HTERT RPE-1 (cell line): Measurements from ENCODE around the gene CATSPERD.

ENCODE experiments used
- in situ Hi-C: fragments of 300-500 bp; cut with MboI; formaldehyde crosslinking; loops from 4 replicates; pipeline ENCODE4 v1.14.3; 2020; ENCODE audit warnings: low sequenced_read_pairs

The CATSPERD gene

DNA sequence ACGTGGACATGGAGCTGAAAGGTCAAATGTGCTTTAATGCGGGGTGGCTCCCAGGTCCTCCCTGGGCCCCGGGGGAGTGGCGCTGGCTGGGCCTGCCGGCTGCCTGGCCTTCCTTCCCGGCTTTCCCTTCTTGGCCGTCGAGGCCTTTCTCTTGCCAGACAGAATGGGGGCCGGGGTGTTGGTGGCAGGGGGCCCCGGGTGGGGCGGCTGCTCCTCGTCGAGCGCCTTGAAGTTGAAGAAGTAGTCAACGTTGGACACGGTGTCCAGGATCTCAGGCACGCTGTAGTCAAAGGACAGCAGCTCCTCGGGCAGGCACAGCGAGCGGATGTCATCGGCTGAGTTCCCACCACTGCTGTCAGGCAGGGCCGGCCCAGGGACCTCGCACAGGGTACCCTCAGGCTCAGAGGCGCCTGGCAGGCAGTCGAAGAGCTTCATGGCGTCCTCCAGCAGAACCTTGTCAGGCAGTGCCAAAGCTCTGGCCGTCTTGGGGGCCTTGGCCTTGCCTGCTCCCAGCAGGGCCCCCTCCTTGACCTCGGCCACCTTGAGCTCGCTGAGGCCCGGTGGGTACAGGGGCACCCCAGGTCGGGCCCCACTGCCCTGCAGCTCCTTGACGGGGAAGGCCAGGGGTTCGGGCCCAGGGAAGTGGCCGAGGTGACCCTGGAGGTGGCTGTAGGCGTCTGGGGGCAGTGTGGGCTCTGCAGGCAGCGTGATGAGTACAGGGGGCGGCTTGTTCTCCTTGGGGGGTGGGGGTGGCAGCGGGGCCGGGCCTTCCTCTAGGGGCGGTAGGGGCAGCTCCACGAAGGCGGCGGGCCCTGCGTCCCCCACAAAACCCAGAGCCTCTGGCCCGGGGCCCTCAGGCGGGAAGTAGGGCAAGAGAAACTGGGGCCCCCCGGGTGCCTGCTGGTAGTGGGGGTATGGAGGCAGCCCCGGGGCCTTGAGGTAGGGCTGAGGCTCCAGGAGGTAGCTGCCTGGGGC is 62.8 kb downstream of the CATSPERD start:
- in situ Hi-C loops, result no loop called here

DNA sequence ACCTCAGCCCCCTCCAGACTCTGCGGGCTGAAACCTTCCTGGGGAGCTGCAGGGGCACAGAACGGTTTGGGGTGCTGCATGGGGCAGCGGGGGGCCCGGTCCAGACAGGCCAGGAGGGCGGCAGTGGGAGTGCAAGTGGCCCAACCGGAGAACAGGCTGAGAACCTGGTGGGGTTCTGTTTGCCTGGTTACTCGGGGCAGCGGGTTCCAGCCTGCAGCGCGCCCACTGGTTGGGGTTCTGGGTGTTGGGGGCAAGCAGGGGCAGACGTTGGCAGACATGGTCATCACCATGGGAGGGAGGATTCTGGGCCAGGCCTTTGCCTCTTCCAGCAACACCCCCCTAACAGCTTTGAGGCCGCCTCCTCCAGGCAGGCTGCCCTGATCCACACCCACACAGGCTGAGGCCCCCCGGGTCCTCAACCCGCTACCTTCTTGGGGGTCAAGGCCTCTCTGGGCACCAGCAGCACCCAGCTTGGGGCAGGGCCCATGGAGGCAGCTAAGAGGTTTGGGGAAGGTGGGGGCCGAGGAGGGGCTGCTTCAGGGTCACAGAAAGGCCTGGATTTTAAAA is 64.2 kb downstream of the CATSPERD start, which contains the start of gene PRR22:
Gene PRR22, minus strand, starts transcription at position 166 of the 567 bp plus-strand sequence. Its CDS starts 86 bp downstream, at position 80.
- in situ Hi-C loops, result no loop called here

DNA sequence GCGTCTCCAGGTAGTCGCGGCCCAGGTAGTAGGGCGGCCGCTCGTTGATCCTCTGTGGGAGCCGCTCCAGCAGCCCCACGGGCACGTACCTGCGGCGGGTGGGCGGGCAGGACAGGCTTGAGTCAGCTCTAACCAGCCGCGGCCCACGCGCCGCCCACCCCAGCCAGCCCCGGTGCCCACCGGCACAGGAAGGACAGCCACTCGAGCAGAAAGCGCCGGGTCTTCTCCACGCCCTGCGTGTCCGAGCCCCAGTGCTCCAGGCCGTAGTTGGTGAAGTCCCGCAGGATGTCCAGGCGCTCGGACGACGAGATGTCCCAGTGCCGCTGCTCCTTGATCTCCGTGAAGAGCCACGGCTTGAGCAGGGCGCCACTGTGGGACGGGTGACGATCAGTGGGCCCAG is 65.0 kb downstream of the CATSPERD start:
- in situ Hi-C loops, result no loop called here

DNA sequence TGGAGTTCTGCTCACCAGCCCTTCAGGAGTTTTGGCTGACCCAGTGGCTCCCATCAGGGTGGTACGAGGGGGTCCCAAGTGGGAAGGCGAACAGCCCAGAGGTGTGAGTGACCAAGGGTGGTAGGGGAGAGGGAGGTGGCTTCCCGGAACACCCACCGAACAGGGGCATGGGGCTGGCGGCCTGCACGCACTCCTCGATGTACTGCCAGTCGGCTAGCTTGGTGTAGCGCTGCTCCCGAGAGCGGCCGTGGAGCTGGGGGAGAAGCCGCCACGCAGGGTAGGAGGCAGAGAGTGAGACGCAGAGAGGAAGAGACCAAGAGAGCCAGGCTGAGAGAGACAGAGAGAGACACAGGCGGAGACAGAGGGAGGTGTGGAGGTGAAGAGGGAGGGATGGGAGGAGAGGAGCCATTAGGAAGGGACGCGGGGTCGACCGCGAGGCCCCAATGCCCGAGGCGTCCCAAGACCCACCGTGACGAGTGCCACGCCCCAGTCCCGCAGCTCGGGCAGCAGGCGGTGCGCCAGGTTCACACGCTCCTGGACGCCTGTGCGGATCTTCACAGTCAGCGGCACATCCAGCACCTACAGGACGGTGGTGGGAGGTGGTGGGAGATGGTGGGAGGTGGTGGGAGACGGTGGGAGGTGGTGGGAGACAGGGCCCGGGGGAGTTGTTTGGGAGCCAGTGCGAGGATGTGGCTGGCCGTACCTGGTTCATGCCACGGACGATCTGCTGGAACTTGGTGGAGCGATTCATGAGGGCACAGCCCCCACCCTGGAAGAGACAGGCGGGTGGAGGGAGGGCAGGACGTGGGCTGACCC is 66.4 kb downstream of the CATSPERD start:
- in situ Hi-C loops, result no loop called here

DNA sequence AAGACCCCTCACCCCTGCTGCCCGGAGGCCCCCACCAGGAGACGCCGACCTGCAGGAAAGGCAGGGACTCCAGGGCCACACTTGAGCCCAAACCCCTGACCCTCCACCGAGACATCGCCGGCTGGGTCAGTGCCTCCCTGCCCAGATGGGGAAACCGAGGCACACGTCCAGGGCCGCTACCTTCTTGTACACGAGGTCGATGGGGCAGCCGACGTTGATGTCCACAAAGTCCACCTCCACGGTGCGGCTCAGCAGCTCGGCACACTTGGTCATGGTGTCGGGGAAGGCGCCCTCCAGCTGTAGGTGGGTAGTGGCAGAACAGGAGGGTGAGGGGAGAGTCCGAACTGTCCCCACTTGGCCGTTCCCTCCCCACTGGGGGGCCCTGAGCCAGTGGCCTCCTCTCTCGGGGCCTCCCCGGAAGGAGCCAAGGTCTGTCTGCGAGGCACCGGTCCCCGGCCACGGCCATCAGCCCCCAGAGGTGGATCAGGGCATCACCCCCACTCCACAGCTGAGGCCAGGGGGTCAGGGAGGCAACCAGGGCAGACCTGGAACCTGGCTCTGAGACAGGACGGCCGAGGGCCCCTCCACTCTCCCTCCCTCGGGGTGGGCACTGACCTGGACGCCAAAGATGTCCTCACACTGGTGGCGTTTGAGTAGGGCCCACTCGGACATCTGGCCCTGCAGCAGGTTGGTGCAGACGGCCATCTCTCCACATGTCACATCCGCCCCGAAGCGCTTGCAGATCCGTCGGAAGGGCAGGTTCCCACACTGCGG is 67.2 kb downstream of the CATSPERD start:
- in situ Hi-C loops, result no loop called here

DNA sequence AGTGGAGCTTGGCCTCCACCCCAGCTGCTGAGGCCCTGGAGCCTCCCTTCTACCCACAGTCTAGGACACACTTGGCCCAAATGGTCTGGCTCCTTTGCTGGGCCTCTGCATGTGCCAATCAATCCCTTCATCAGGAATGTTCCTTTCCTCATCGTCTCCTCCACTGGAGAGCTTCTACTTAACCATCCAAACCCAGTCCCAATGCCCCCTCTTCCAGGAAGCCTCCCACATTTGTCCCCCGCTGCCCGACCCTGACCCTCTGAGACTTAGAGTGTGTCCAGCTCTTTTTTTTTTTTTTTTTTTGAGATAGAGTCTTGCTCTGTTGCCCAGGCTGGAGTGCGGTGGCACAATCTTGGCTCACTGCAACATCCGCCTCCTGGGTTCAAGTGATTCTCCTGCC is 68.0 kb downstream of the CATSPERD start:
- in situ Hi-C loops, result no loop called here

DNA sequence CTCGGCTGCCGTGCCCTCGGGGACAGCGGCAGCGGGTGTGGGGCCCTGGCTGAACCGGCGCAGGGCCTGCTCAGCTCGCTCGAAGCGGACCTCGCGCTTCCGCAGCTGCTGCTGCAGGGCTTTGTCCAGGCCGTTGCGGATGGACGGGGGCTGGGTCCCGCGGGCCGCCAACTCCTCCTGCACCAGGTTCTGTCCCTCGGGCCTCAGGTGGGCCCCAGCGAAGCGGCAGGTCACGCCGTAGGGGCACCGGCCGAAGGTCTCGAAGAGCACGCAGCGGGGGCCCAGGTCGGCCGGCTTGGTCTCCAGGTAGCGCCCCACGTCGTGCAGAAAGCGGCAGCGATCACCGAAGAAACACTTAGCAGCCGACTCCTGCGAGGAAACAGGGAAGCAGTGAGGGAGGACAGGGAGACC is 68.9 kb downstream of the CATSPERD start:
- in situ Hi-C loops, result no loop called here

DNA sequence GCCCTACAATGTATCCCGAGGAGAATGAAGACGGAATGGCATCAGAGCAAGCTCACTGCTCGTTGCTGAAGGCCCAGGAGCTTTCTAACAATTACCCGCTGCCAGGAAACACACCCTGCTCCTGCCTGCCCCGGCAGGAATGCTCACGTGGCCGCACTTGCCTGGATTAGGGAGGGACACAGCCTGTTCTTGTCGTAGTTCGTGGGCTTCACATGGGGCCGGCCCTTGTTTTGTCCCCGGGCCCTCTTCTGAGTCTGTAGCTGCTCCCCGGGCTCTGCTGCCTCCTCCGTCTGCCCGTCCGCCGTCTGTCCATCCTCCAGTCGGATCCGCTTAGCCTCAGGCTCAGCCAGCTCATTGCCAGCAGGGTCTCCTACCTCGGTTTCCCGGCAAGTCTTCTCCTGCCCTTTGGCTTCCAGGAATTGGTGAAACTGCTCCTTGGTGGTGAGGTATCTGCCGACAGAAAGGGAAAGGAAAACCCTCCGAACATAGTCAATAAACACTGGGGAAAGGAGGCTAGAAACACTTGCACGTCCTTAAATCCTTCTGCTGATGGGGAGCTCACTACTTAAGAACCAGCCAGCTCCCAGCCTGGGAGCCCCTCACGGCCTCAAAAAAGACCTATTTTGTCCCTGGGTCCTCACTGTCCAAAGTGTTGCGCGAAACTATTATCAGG is 69.6 kb downstream of the CATSPERD start:
- in situ Hi-C loops, result no loop called here

DNA sequence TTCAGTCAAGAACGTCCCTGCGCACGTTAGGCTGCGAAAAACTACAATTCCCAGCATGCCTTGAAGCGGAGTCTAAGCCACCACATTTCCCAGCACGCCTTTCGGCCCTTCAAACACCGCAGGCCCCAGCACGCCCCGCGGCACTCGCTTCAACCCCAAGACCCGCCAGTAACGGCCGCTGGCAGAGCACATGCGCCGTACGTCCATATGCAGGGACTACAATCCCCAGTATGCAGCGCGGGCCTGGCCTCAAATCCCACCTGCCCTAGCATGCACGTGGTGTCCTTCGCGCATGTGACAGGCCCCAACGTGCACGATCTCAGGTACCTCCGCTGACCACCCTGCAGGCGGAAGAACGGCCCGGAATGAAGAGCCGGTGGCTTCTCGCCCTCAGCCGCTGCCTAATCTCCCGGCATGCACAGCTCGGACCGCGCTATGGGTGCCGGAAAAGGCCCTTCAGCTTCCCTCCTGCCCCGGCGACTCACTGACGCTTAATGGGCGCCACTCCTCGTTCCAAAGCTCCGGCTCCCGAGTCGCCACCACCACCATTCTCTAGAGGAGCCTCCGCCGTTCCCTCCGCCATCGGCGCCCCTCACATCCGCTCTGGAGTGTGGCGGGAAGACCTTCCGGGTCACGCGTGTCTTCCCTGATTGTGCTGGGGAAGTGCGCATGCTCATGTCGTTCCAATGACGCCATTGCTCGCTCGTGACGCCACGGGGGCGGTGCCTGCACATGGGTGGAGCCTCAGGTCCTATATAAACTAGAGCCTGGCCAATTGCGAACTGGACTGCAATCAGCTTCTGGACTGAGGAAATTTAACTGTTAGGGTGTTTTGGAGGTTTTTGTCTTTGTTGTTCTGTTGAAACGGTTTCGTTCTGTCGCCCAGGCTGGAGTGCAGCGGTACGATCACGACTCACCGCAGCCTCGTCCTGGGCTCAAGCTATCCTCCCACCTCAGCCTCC is 70.4 kb downstream of the CATSPERD start, which contains the start of gene DUS3L:
Gene DUS3L, minus strand, starts transcription at position 605 of the 962 bp plus-strand sequence. Its CDS starts 22 bp downstream, at position 583.
- in situ Hi-C loops, result no loop called here

DNA sequence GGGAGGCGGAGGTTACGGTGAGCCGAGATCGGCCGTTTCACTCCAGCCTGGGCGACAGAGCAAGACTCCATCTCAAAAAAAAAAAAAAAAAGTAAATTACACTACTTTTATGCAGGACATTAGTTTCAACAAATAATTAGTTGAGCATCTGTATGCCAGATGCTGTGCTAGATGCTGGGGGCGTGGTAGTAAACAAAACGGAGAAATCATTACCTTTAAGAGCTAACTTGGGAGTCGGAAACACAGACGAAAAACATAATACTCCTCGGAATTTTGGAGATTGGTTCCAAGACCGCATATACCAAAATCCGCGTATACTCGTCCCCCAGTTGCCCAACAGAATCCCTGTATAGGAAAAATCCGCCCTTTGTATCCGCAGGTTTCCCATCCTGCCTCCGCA is 71.8 kb downstream of the CATSPERD start:
- in situ Hi-C loops, result no loop called here

DNA sequence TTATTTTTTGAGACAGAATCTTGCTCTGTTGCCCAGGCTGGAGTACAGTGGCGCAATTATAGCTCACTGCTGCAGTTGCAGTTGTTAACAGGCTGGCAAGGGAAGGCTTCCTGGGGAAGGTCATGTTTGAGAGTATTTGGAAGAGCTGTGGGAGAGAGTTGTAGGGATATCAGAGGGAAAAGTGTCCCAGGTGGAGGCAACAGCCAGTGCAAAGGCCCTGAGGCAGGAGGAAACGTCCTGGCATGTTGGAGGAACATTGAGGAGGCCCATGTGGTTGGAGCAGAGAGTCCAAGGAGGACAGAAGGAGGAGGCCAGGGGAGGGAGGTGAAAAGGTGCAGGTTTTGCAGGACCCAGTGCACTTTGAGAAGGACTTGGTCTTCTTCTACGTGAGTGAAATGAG is 72.8 kb downstream of the CATSPERD start:
- in situ Hi-C loops, result no loop called here

DNA sequence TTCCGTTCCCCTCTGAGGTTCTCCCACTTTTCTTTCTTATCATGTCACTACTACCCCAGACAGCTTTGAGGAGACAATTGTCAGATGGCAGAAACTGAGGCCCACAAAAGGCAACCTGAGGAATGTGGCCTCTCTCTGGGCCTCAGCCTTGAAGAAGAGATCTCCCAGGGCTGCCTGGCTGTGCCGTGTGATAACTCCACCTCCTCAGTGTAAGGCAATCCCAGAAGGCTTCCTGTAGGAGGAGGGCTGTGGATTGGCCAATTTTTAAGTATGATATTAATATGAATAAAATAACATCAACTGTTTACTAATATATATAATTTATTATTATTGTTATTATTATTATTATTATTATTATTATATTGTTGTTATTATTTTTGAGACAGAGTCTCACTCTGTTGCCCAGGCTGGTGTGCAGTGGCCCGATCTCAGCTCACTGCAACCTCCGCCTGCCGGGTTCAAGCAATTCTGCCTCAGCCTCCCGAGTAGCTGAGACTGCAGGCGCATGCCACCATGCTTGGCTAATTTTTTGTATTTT is 75.0 kb downstream of the CATSPERD start:
- in situ Hi-C loops, result no loop called here

DNA sequence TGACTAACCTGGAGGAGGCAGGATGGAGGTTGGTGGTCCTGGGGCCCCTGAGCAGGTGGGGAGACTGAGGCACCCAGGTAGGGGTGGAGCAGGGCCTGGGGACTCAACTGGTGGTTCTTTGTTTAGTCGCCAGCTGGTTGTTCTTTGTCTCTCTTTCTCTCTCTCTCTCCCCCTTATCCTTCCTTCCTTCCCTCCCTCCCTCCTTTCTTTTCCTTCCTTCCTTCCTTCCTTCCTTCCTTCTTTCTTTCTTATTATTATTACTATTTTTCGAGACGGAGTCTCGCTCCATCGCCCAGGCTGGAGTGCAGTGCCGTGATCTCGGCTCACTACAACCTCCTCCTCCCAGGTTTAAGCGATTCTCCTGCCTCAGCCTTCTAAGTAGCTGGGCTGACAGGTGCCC is 77.8 kb downstream of the CATSPERD start:
- in situ Hi-C loops, result no loop called here

DNA sequence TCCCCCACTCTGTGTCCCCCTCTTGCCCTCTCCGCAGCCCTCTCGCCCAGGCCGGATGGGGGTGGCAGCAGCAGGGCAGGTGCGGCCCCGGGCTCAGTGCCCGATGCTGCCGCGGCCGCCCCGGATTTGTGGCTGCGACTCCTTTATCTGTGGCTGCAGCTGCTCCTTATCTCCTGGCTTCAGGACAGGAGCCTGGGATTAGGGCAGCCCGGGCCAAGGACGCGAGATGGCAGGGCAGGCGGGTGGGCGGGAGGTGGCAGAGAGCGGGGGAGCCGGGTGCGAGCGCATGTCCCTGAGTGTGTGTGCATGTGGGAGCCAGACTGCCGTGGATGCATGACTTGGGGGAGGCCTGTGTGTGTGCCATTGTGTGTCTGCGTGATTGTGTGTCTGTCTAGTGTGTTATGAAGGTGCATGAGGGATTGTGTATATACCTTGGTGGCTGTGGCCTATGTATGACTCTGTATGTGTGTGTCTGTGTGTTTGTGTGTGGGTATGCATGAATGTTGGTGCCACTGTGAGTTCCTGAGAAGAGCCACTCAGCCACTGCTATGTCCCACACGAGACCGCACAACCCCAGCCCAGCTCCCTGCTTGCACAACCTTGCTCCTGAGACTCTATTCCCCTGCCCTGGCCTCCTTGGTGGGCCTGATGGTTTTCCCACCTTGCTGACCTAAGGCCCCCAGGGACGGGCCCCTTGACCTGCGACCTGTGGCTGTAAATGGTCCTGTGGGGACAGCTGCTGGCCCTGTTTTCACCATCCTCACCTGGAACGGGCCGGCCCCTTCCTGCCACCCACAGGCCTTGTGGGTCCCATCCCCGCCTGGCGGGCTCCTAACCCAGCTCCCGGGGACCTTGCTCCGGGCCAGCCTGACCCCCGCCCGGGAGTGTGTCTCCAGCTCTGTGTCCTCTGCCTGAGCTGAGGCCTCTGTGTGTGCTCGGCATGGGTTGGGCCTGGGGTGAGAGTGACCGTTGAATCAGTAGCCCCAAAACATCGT is 79.1 kb downstream of the CATSPERD start:
- in situ Hi-C loops, result no loop called here

DNA sequence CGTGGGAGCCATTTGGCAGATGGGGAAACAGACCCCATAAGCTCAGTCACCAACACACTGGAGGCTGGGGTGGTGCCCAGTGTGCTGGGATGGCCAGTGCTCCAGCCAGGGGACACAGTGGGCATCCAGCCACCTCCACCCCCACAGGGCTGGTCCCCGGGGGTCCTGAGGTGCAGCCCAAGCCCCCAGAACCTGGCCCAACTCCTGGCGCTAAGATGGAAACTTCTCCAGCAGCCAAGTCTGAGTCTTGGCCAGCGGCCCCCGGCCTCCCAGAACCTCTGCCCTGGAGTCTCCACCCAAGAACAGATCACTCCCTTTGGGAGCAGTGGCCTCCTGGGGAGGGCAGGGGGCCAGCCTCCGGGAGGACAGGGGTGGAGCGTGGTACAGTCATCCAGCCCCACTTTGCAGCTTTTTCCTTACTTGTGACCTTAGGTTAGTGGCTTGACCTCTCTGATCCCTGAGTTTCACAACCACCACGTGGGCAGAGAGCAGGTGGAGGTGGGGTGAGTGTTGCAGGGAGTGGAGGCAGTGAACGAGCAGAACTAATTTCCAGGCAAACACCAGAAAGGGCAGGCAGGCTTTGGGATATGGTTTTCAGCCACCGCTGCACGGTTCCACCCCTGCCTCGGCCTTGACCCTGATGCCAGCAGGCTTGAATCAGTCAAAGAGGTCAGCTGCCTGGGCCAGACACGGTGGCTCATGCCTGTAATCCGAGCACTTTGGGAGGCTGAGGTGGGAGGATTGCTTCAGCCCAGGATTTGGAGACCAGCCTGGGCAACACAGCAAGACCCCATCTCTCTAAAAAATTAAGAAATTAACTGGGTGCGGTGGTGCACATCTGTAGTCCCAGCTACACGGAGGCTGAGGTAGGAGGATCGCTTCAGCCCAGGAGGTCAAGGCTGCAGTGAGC is 80.2 kb downstream of the CATSPERD start:
- in situ Hi-C loops, result no loop called here
